Effector memory CD4-positive, alpha-beta T cell (primary cell): Measurements from ENCODE around the gene LTB4R.

Experiments
- DNase-seq, 3 donors: peaks; one replicate each; pipeline ENCODE4 v3.0.0-alpha.2; 2020
- H3K27ac ChIP-seq: 2 replicates; pipeline ENCODE4 v1.7.0; 2013; ENCODE audit warnings: mild to moderate bottlenecking, low read length, moderate library complexity; ENCODE audit not compliant: insufficient read depth, poor library complexity, severe bottlenecking
- H3K27me3 ChIP-seq: replicated peaks from 2 replicates; pipeline ENCODE4 v1.7.0; 2013; ENCODE audit warnings: mild to moderate bottlenecking, low read length; ENCODE audit not compliant: insufficient read depth, control insufficient read depth, poor library complexity, severe bottlenecking
- H3K36me3 ChIP-seq: 2 replicates; pipeline ENCODE4 v1.7.0; 2013; ENCODE audit warnings: mild to moderate bottlenecking, low read length, moderate library complexity; ENCODE audit not compliant: control insufficient read depth, insufficient read depth
- H3K4me1 ChIP-seq: 2 replicates; pipeline ENCODE4 v1.7.0; 2013; ENCODE audit warnings: low read length, mild to moderate bottlenecking; ENCODE audit not compliant: control insufficient read depth, insufficient read depth, poor library complexity, severe bottlenecking
- H3K4me3 ChIP-seq: 2 replicates; pipeline ENCODE4 v1.7.0; 2013; ENCODE audit warnings: low read length, low read depth, mild to moderate bottlenecking; ENCODE audit not compliant: insufficient read depth, poor library complexity, severe bottlenecking
- H3K9me3 ChIP-seq: 2 replicates; pipeline ENCODE4 v1.7.0; 2013; ENCODE audit warnings: mild to moderate bottlenecking, low read length, moderate library complexity; ENCODE audit not compliant: control insufficient read depth
- total RNA-seq, 3 donors: gene quantifications; one replicate each; lab custom pipeline; 2026; lab: John Stamatoyannopoulos, UW

LTB4R gene, protein sequence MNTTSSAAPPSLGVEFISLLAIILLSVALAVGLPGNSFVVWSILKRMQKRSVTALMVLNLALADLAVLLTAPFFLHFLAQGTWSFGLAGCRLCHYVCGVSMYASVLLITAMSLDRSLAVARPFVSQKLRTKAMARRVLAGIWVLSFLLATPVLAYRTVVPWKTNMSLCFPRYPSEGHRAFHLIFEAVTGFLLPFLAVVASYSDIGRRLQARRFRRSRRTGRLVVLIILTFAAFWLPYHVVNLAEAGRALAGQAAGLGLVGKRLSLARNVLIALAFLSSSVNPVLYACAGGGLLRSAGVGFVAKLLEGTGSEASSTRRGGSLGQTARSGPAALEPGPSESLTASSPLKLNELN
- 44.3 to 51.5 (median 45.0) reads per million in 3 donors for total RNA-seq

DNA sequence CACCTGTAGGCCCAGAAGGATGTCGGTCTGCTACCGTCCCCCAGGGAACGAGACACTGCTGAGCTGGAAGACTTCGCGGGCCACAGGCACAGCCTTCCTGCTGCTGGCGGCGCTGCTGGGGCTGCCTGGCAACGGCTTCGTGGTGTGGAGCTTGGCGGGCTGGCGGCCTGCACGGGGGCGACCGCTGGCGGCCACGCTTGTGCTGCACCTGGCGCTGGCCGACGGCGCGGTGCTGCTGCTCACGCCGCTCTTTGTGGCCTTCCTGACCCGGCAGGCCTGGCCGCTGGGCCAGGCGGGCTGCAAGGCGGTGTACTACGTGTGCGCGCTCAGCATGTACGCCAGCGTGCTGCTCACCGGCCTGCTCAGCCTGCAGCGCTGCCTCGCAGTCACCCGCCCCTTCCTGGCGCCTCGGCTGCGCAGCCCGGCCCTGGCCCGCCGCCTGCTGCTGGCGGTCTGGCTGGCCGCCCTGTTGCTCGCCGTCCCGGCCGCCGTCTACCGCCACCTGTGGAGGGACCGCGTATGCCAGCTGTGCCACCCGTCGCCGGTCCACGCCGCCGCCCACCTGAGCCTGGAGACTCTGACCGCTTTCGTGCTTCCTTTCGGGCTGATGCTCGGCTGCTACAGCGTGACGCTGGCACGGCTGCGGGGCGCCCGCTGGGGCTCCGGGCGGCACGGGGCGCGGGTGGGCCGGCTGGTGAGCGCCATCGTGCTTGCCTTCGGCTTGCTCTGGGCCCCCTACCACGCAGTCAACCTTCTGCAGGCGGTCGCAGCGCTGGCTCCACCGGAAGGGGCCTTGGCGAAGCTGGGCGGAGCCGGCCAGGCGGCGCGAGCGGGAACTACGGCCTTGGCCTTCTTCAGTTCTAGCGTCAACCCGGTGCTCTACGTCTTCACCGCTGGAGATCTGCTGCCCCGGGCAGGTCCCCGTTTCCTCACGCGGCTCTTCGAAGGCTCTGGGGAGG is at the start of gene LTB4R:
Gene LTB4R (plus strand): TSS at position 857 of the 959 bp plus-strand sequence. CDS start 4,150 bp downstream, outside the sequence.
- no peaks in the 10 kb centered on the region for H3K27me3 ChIP-seq
- no peaks in the 10 kb centered on the region for H3K9me3 ChIP-seq
- peak within 1 kb of the TSS; percentile 47 for H3K4me3 ChIP-seq
- peak; percentile 58 to 67 (median 63) for DNase-seq
- peak within 1 kb of the TSS; percentile 75 for H3K27ac ChIP-seq
- peaks cover 65% of the 10 kb centered on the region for H3K4me1 ChIP-seq
- peaks cover 18% of the 10 kb centered on the region for H3K36me3 ChIP-seq

DNA sequence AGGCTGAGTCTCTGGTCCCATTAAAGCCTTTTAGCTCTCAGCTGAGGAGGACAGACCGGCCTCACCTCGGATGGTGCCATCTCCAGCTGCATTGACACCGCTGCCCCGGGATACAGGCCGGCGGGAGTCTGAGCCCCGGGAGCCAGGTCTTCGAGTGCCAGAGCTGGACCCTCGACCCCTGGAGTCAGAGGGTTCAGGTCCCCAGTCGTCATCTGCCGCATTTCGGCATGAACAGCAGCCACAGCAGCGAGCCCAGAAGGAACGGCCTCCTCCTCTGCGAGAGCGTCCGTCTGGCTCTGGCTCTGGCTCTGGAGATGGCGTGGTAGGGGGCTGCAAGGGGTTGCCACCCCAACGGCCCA is 49.4 kb upstream of the LTB4R start:
- H3K9me3 ChIP-seq: no peaks in the 10 kb centered on the region
- H3K27me3 ChIP-seq: no peaks in the 10 kb centered on the region
- H3K36me3 ChIP-seq: peaks cover 19% of the 10 kb centered on the region
- H3K4me1 ChIP-seq: no peaks in the 10 kb centered on the region
- H3K27ac ChIP-seq: no peak overlapping the region
- no peak overlapping the region for H3K4me3 ChIP-seq
- DNase-seq: no peak

DNA sequence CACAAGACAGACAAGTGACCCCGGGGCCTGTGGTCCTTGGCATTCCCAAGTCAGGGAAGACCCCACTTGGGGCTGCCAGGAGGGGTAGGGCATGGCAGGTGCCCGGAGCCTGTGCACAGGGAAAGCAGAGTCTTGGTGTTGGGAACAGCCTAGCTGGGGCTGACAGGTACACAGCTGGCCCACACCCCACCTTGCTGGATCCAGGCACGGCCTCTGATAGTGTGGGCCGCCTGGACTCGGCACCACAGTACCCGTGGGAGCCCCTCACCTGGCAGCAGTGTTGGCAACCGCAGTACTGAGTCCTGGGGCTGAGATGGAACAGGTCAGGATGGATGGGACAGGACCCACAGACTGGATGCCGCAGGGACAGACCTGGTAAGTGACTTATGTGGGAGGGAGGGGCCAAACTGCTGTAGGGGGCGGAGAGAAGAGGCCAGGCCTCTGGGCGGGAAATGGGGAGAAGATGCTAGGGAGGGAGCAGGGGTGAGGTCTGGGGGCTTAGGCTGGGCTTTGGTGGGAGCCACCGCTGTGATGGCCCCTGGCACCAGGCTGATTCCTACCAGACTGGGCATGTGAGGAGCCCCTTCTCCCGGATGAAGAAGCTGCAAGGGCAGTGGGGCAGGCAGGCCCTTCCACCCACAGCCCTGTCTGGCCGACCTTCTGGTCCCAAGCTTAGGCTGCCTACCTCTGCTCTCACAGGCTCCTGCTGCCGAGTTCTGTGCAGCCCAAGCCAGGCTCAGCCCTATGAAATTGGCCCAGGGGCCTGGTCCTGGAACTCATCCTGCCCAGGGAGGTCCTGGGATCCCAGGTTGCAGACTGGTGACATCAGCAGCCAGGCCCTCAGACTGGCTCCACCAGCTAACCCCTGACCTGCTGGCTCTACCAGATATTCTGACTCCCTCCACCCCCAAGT is 48.2 kb upstream of the LTB4R start, which contains the start of gene TGM1:
Gene TGM1 (minus strand): TSS at position 357 of the 913 bp plus-strand sequence. CDS start 825 bp downstream, outside the sequence.
- H3K9me3 ChIP-seq: no peaks in the 10 kb centered on the region
- H3K36me3 ChIP-seq: peaks cover 28% of the 10 kb centered on the region
- H3K4me1 ChIP-seq: no peaks in the 10 kb centered on the region
- H3K4me3 ChIP-seq: no peak within 1 kb of the TSS
- H3K27me3 ChIP-seq: no peaks in the 10 kb centered on the region
- no peak within 1 kb of the TSS for H3K27ac ChIP-seq
- no peak for DNase-seq

DNA sequence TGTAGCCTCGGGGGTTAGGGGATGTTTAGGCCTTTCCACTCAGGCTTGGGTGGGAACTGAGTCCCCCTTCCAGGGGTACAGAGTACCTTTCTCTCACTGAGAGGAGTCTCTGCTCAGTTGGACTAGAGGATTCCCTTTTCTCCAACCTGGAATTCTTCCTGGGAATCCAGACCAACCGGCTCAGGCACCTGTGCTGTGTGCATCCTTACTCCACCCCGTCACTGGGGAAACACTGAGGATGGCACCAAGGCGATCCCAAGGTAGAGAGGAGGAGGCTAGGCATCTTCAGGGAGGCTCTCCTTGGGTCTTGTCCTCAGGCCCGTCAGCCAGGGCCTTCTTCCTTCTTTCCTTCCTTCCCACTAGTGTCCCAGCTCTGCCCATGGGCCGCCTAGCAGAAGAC is 47.5 kb upstream of the LTB4R start:
- no peak overlapping the region for H3K27ac ChIP-seq
- no peaks in the 10 kb centered on the region for H3K27me3 ChIP-seq
- H3K36me3 ChIP-seq: peaks cover 36% of the 10 kb centered on the region
- H3K4me1 ChIP-seq: no peaks in the 10 kb centered on the region
- H3K9me3 ChIP-seq: no peaks in the 10 kb centered on the region
- no peak for DNase-seq
- H3K4me3 ChIP-seq: no peak overlapping the region

DNA sequence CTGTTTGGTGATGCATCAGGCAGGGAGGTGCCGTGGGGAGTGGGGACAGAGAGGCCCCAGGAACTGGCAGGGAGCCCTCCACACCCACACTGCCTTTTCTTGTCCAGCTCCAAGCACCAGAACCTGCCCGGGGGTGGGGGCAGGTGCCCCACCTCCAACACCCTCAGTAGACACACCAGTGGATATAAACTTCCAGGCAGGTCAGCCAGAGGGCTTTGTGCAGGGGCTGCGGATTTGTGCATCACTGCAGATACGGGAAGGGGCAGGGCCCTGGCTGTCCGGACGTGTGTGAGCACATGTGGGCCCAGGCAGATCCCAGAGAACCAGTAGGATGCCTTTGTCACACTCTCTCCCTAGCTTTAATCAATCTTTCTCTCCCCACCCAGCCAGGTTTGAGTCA is 47.0 kb upstream of the LTB4R start:
- peaks cover 37% of the 10 kb centered on the region for H3K36me3 ChIP-seq
- H3K27me3 ChIP-seq: no peaks in the 10 kb centered on the region
- no peak overlapping the region for H3K4me3 ChIP-seq
- H3K9me3 ChIP-seq: no peaks in the 10 kb centered on the region
- DNase-seq: no peak
- H3K4me1 ChIP-seq: no peaks in the 10 kb centered on the region
- no peak overlapping the region for H3K27ac ChIP-seq

- no peak for DNase-seq
- no peak overlapping the region for H3K4me3 ChIP-seq
- H3K9me3 ChIP-seq: no peaks in the 10 kb centered on the region
- no peaks in the 10 kb centered on the region for H3K27me3 ChIP-seq
- peaks cover 35% of the 10 kb centered on the region for H3K36me3 ChIP-seq
- no peak overlapping the region for H3K27ac ChIP-seq
- H3K4me1 ChIP-seq: peaks cover 9% of the 10 kb centered on the region
These were observed 44.7 kb upstream of the LTB4R start for GRCh38 chr14:24266344-24267244.

DNA sequence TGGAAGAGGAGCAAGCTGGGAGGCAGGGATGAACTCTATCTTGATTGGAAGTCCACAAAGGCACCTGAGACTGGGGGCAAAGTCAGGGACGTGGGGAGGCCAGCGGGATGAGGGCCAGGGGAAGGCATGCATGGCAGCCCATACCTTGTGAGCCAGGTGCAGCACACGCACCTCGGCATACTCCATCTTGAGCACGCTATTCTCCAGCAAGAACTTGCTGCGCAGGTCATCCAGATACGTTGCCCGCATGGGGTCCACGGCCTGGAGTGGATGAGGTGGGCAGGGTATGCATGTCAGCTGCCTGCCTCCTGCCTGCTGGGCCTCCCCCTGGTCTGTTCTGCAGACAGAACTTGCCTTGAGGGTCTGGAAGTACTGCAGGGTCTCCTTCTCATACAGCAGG is 43.8 kb upstream of the LTB4R start:
- peaks cover 35% of the 10 kb centered on the region for H3K36me3 ChIP-seq
- H3K9me3 ChIP-seq: no peaks in the 10 kb centered on the region
- no peak overlapping the region for H3K4me3 ChIP-seq
- H3K4me1 ChIP-seq: peaks cover 17% of the 10 kb centered on the region
- DNase-seq: no peak
- H3K27ac ChIP-seq: no peak overlapping the region
- H3K27me3 ChIP-seq: no peaks in the 10 kb centered on the region

DNA sequence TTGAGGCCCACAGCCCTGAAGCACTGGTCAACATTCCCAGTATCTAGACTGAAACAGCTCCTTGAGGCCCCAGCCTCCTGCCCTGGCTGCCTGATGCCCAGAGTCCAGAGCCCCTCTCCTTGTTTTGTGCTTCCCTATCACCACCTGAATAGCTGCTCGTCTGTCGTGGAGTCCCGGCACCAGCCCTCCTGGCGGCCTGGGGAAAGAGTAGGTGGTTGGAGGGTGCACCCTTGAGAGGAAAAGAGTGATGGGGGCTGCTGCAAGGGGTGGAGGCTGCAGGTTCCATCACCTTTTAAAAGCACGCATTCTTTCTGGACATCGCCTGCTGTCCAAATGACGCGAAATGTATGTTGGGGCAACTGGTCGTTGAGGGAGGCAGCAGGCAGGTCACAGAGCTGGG is 43.1 kb upstream of the LTB4R start:
- peaks cover 18% of the 10 kb centered on the region for H3K4me1 ChIP-seq
- H3K27ac ChIP-seq: no peak overlapping the region
- DNase-seq: no peak
- H3K36me3 ChIP-seq: peaks cover 35% of the 10 kb centered on the region
- H3K9me3 ChIP-seq: no peaks in the 10 kb centered on the region
- no peak overlapping the region for H3K4me3 ChIP-seq
- no peaks in the 10 kb centered on the region for H3K27me3 ChIP-seq

DNA sequence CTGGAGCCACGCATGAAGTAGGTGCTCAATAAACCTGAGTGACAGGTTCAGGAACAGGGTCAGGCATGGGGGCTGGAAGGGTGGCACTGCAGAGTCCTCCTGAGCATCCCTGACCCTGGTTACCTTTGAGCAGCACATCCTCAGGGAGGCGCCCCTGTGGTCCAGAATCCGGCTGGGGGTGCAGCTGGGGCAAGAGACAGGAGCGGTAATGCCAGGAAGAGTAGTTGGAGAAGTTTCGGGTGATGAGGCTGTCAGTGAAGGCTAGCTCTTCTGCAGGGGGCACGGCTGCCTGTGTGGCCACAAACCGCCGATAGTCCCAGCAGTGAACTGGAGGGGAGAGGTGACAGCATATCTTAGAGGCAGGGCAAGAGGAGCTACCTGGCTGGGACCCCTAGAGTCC is 41.9 kb upstream of the LTB4R start:
- Histone ChIP-seq H3K9me3 (no peaks in the 10 kb centered on the region), H3K27me3 (no peaks in the 10 kb centered on the region), H3K4me3 (no peak overlapping the region), H3K4me1 (peaks cover 25% of the 10 kb centered on the region), H3K27ac (no peak overlapping the region), H3K36me3 (peaks cover 35% of the 10 kb centered on the region)
- no peak for DNase-seq
